GM12874 (cell line): ENCODE measurements around the gene SYT13.

Experiments used
- TF ChIP-seq, protein P1 (sequence below): IDR thresholded peaks from 2 replicates; pipeline ENCODE4 v1.5.1; 2011; ENCODE audit warnings: low read depth, mild to moderate bottlenecking, control low read depth, low read length, moderate library complexity; ENCODE audit not compliant: insufficient read depth

Gene SYT13

DNA sequence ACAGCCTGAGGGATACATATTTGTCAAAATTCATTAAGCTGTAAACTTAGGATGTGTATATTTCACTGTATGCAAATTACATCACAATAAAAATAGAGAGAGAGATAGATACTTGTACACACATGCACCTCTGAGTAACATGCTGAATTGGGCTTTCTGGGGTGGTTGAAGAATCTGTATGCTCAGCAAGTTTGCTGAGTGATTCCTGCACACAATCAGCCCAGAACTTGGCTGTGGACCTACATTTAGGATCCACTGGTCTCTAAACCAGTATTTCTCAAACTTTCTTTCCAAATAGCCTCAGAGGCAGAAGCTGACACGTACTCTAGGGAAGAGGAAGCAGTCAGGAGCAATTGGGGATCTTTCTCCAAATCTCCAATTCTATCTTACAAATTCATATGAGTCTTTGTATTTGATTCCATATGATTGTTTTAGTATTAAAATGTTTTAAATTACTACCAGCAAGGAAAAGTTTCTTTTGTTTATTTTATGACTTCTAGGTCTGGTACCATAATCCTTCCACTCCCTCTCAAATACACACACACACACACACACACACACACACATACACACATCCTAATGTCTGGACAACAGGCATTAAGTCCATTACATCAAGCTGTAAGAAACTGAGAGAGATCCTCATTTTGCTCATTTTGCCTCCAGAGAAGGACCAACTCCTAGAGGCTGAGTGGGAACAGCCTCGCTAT lies 20.0 kb downstream of the SYT13 start:
- TF ChIP-seq, protein P1, sequence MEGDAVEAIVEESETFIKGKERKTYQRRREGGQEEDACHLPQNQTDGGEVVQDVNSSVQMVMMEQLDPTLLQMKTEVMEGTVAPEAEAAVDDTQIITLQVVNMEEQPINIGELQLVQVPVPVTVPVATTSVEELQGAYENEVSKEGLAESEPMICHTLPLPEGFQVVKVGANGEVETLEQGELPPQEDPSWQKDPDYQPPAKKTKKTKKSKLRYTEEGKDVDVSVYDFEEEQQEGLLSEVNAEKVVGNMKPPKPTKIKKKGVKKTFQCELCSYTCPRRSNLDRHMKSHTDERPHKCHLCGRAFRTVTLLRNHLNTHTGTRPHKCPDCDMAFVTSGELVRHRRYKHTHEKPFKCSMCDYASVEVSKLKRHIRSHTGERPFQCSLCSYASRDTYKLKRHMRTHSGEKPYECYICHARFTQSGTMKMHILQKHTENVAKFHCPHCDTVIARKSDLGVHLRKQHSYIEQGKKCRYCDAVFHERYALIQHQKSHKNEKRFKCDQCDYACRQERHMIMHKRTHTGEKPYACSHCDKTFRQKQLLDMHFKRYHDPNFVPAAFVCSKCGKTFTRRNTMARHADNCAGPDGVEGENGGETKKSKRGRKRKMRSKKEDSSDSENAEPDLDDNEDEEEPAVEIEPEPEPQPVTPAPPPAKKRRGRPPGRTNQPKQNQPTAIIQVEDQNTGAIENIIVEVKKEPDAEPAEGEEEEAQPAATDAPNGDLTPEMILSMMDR = no peak

- TF ChIP-seq, protein P1 = no peak
Observed at GRCh38 chr11:45264839-45265515, 21.2 kb downstream of the SYT13 start.

DNA sequence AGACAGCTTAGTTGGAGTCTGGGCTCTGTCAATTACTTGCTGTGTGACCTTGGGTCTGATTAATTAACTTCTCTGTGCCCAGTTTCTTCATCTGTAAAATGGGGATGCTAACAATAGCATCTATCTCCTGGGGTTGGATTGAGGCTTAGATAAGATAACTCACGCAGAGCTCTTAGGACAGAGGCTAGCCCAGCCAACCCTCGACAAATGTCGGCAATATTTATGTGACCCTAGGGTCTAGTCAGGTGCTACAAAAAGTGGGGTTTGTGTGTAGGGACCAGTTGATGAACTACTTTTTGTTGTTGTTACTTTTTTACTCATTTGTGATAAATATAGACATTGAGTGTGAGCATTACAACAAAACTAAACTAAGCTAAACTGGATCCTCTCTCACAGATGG lies 22.4 kb downstream of the SYT13 start:
- TF ChIP-seq, protein P1 = no peak

DNA sequence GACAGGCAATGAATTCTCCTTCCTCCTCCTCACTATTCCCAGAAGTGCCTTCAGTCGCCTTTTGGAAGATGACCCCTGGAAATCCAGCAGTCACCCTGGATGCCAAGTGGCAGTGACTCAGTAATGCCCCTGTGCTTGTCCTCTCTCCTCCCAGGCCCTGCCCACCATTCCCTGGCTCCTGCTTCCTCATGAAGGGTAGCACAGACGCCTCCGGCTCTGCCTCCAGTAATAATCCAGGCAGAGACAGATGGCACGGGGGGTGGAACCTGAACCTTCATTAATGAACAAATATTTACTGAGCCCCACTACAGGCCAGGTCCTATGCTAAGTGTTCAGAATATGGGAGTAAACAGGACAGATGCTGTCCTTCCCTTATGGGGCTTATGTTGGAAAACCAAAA lies 23.2 kb downstream of the SYT13 start:
- TF ChIP-seq, protein P1 = no peak

GRCh38 chr11:45260071-45260470 lies 26.1 kb downstream of the SYT13 start:
- TF ChIP-seq, protein P1 = no peak

DNA sequence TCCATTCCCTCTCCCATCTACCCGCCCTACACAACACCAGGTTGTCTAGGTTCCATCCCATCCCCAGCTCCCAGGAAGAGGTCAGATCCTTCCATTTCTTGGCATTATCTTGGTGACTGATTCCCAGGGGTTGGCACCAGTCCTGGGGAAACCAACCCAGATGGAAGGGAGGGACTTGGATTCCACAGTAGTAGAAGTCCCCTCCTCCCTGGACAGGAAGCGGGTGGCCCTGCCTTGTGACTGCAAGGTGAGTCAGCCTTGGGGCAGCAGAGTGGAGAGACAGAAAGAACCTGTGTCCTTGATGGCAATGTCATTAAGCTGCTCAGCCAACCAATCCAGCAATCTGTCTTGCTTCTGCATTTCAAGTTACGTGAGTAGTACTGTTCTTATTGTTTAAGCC lies 26.5 kb downstream of the SYT13 start:
- TF ChIP-seq, protein P1 = no peak

DNA sequence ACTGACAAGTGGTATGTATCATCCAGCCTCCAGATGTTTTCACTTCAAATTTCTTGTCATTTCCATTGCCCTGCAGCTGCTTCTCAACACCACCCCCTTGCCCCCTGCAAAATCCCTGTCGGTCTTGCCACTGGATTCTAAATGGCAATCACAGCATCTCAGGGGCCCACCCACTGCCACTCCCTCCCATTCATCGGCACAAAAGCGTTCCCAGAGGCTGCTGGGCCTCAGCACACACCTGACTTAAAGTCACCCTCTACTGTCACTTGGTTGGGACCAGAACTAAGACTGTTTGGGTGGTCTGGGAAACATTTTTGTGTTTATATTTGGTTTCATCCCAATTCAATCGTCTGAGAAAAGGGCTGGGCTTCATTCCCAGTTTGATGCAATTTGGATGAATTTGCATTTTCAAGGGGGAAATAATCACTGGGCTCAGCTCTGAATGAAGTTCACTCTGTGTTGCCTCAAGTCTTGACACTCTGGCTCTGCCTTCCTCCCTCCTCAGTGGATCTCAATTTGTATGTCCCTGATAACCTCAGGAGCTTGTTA lies 27.1 kb downstream of the SYT13 start:
- TF ChIP-seq, protein P1 = no peak
